SU-DHL-6 (cell line): ENCODE results near the gene TLR1.
A peak's percentile ranks its signal among the peaks of the same experiment; 100 is the strongest.
"Not testable (repeated sequence)": the region's sequence is repeated elsewhere in the genome, so short reads cannot be mapped to it uniquely, and the experiment has no call there.

Experiments used
- H2AFZ ChIP-seq: fragments of 200-600 bp; sonication (generic); 2 replicates; pipeline ENCODE4 v1.6.1; 2014; ENCODE audit warnings: low read depth, mild to moderate bottlenecking, moderate library complexity, mixed read lengths, antibody characterized with exemption, low read length; ENCODE audit not compliant: severe bottlenecking
- H3F3A ChIP-seq: fragments of 200-600 bp; shearing (Covaris generic); 2 replicates; pipeline ENCODE4 v1.6.0; 2016; ENCODE audit warnings: antibody characterized with exemption, mild to moderate bottlenecking; ENCODE audit not compliant: insufficient read depth
- H3K27ac ChIP-seq: fragments of 200-600 bp; sonication (generic); 2 replicates; pipeline ENCODE4 v1.5.1; 2016; ENCODE audit warnings: low read depth, mild to moderate bottlenecking, low read length, moderate library complexity, mixed read lengths
- H3K27me3 ChIP-seq: fragments of 200-600 bp; sonication (generic), shearing (Covaris generic); 2 replicates; pipeline ENCODE4 v1.6.0; 2014; ENCODE audit warnings: mild to moderate bottlenecking, low read length
- H3K36me3 ChIP-seq: fragments of 200-600 bp; sonication (generic); 2 replicates; pipeline ENCODE4 v1.6.1; 2014; ENCODE audit warnings: mild to moderate bottlenecking, low read length, mixed read lengths
- H3K4me2 ChIP-seq: fragments of 300-600, 200-600 bp; shearing (Covaris generic), sonication (generic); 2 replicates; pipeline ENCODE4 v1.6.0; 2014; ENCODE audit warnings: low read length, low read depth, mild to moderate bottlenecking; ENCODE audit not compliant: poor library complexity, severe bottlenecking
- H3K4me3 ChIP-seq: fragments of 200-600 bp; sonication (generic); 2 replicates; pipeline ENCODE4 v1.5.1; 2014; ENCODE audit warnings: antibody characterized with exemption, low read length, mild to moderate bottlenecking, mixed read lengths; ENCODE audit not compliant: insufficient read depth, poor library complexity, severe bottlenecking
- H3K79me2 ChIP-seq: fragments of 200-600 bp; sonication (generic); 2 replicates; pipeline ENCODE4 v1.6.1; 2014; ENCODE audit warnings: mild to moderate bottlenecking, low read length, moderate library complexity; ENCODE audit not compliant: insufficient read depth
- H3K9ac ChIP-seq: fragments of 200-600 bp; sonication (generic); 2 replicates; pipeline ENCODE4 v1.7.0; 2014; ENCODE audit warnings: mild to moderate bottlenecking, low read length
- H3K9me2 ChIP-seq: fragments of 200-600 bp; sonication (generic); replicated peaks from 2 replicates; pipeline ENCODE4 v1.6.1; 2014; ENCODE audit warnings: low read length; ENCODE audit not compliant: insufficient read depth
- H3K9me3 ChIP-seq: fragments of 200-600 bp; sonication (generic); 2 replicates; pipeline ENCODE4 v1.6.1; 2014; ENCODE audit warnings: low read length, mixed read lengths; ENCODE audit not compliant: insufficient read depth
- H4K20me1 ChIP-seq: fragments of 200-600 bp; sonication (generic); 2 replicates; pipeline ENCODE4 v1.6.1; 2014; ENCODE audit warnings: low read depth, mild to moderate bottlenecking, antibody characterized with exemption, low read length, moderate library complexity, mixed read lengths
- CTCF ChIP-seq: fragments of 200-600 bp; sonication (generic); IDR thresholded peaks from one replicate; pipeline ENCODE4 v1.5.1; 2017; ENCODE audit warnings: antibody characterized with exemption, mild to moderate bottlenecking, low read length, moderate library complexity; ENCODE audit not compliant: insufficient read depth, poor library complexity, severe bottlenecking
- EZH2phosphoT487 ChIP-seq: fragments of 200-600 bp; sonication (generic), shearing (Covaris generic); conservative IDR thresholded peaks from 2 replicates; pipeline ENCODE4 v1.6.1; 2018; ENCODE audit warnings: mild to moderate bottlenecking, antibody characterized with exemption, low read length, moderate library complexity, mixed read lengths

The TLR1 gene

GRCh38 chr4:38779790-38780189, 24.8 kb downstream of the TLR1 start:
- Histone ChIP-seq H3K27ac (peak overlapping the region; percentile 100), H3F3A (peaks cover 41% of the 10 kb centered on the region), H3K4me3 (peak overlapping the region; percentile 12), H3K27me3 (no peaks in the 10 kb centered on the region), H3K9me3 (peaks cover 5% of the 10 kb centered on the region; the same call in 1 of the 2 replicates), H3K4me2 (peak overlapping the region; percentile 99), H3K9ac (peak overlapping the region; percentile 80), H4K20me1 (no peaks in the 10 kb centered on the region), H3K79me2 (peaks cover 78% of the 10 kb centered on the region), H2AFZ (no peak overlapping the region), H3K36me3 (peaks cover 53% of the 10 kb centered on the region), H3K9me2 (no peaks in the 10 kb centered on the region)
- TF ChIP-seq EZH2phosphoT487 (no peak), CTCF (no peak)

- H3K4me3 ChIP-seq, H3K9me3 ChIP-seq, H3K27me3 ChIP-seq, H3K27ac ChIP-seq, H3K4me2 ChIP-seq, H2AFZ ChIP-seq, H3K9me2 ChIP-seq, H3K9ac ChIP-seq, H4K20me1 ChIP-seq: not testable (repeated sequence)
- Histone ChIP-seq H3F3A (peaks cover 50% of the 10 kb centered on the region), H3K79me2 (peaks cover 97% of the 10 kb centered on the region), H3K36me3 (peaks cover 72% of the 10 kb centered on the region)
Measured at GRCh38 chr4:38777925-38778324, 26.7 kb downstream of the TLR1 start.

- Histone ChIP-seq H3K79me2 (peaks cover 77% of the 10 kb centered on the region), H3K4me3 (no peak overlapping the region), H3K9me3 (peaks cover 5% of the 10 kb centered on the region; the same call in 1 of the 2 replicates), H4K20me1 (no peaks in the 10 kb centered on the region), H3K9ac (no peak overlapping the region), H3K4me2 (no peak overlapping the region), H2AFZ (no peak overlapping the region), H3F3A (peaks cover 37% of the 10 kb centered on the region), H3K36me3 (peaks cover 67% of the 10 kb centered on the region), H3K9me2 (no peaks in the 10 kb centered on the region), H3K27ac (0 out of 2 replicates have a peak overlapping the region, but pooled peaks have one; percentile 16), H3K27me3 (no peaks in the 10 kb centered on the region)
- TF ChIP-seq EZH2phosphoT487 (no peak), CTCF (no peak)
Measured at GRCh38 chr4:38775326-38775725, 29.3 kb downstream of the TLR1 start.

- Histone ChIP-seq H3K4me2 (no peak overlapping the region), H3K27ac (no peak overlapping the region; the same call in 1 of the 2 replicates), H3K9me2 (no peaks in the 10 kb centered on the region), H3K27me3 (no peaks in the 10 kb centered on the region), H3K9ac (no peak overlapping the region), H3F3A (peaks cover 47% of the 10 kb centered on the region), H2AFZ (no peak overlapping the region), H3K9me3 (peaks cover 5% of the 10 kb centered on the region; the same call in 1 of the 2 replicates), H4K20me1 (no peaks in the 10 kb centered on the region), H3K4me3 (no peak overlapping the region), H3K79me2 (peaks cover 68% of the 10 kb centered on the region), H3K36me3 (peaks cover 59% of the 10 kb centered on the region)
- TF ChIP-seq CTCF = no peak
- no peak for TF ChIP-seq EZH2phosphoT487
Measured at GRCh38 chr4:38774181-38774955, 30.2 kb downstream of the TLR1 start.

- Histone ChIP-seq H3K9ac (0 out of 2 replicates have a peak overlapping the region, but pooled peaks have one; percentile 4), H3K79me2 (peaks cover 32% of the 10 kb centered on the region), H3K4me2 (peak overlapping the region; percentile 27), H3K36me3 (peaks cover 29% of the 10 kb centered on the region), H3F3A (peaks cover 53% of the 10 kb centered on the region), H3K27ac (peak overlapping the region; percentile 74)
- H4K20me1 ChIP-seq, H3K9me3 ChIP-seq, H3K9me2 ChIP-seq, H3K27me3 ChIP-seq, H3K4me3 ChIP-seq, H2AFZ ChIP-seq: not testable (repeated sequence)
Measured at GRCh38 chr4:38770281-38770680, 34.3 kb downstream of the TLR1 start.
